SK-N-MC (cell line): ENCODE data around the gene TBC1D17.

ENCODE experiments used
- EZH2 ChIP-seq: fragments of 200-600 bp; sonication (generic); IDR thresholded peaks from one replicate; pipeline ENCODE4 v1.6.1; 2017; ENCODE audit warnings: antibody characterized with exemption
- FOXP2 ChIP-seq: optimal IDR thresholded peaks from 2 replicates; pipeline ENCODE3; 2011; ENCODE audit warnings: mild to moderate bottlenecking, moderate library complexity; ENCODE audit not compliant: insufficient read depth; ENCODE audit errors: extremely low read length, control extremely low read depth
- POLR2AphosphoS5 ChIP-seq: IDR thresholded peaks from 2 replicates; pipeline ENCODE4 v1.6.1; 2012; ENCODE audit warnings: mild to moderate bottlenecking, low read depth, low read length, borderline replicate concordance

DNA sequence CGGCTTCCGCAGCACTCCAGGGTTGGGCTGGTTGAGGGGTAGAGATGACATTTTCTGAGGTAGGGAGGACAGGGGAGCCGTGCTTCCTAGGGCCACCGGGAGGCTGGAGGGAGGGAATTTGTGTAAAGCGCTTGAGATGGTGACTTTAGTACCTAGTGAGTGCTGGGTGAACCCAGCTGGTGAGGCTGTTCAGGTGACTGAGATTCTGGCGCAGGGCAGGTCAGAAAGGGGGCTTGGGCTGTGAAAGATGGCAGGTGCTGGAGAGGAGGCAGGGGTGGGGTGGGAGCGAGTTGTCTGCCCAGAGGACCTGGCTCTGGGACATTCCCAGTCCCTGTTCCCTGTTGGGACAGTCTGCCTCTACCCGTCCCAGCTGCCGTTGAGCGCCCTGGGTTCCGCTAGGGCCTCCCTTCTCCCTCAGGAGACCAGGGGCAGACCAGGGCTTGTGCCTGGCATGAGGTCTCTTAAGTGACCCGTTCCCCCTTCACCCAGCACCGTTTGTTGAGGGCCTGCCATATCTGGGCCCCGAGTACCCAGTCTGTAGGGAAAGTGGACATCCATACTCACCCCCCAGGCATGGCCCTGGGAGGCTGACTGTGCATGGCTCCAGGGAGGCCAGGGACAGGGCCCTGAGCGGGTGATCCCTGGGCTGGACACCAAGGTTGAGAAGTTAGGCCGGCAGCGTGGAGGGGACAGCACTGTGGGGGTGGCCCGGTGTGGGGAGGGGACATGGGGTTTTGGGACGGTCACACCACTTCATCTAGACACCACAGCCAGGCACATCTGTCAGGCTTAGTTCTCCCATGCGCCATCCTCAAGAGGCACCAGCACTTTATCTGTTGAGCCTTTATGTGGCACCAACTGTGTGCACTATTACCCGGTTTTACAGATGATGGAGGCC is 21.6 kb upstream of the TBC1D17 start:
- TF ChIP-seq EZH2 (no peak), POLR2AphosphoS5 (0 out of 2 replicates have a peak, but pooled peaks have one; percentile 23), FOXP2 (no peak)
